ENCODE data around the gene AMZ1.
A peak's percentile ranks its signal among the peaks of the same experiment; 100 is the strongest.
"Not testable (repeated sequence)": the region's sequence is repeated elsewhere in the genome, so short reads cannot be mapped to it uniquely, and the experiment has no call there.

AMZ1 gene

GRCh38 chr7:2729893-2730716 lies 42.1 kb downstream of the AMZ1 start:
- no peak for TF ChIP-seq POLR2A (IDR thresholded peaks at IDR 0.05; ENCODE audit: low read depth, low read length)
- TF ChIP-seq TAF1 (IDR thresholded peaks at IDR 0.05; ENCODE audit: low read depth, low read length) = no peak
- no peak for TF ChIP-seq SPI1 (IDR thresholded peaks at IDR 0.05; ENCODE audit: low read depth, low read length)
- TF ChIP-seq POLR2AphosphoS5 (IDR thresholded peaks at IDR 0.05; ENCODE audit: low read depth, low read length) = no peak
- TF ChIP-seq PAX5 (IDR thresholded peaks at IDR 0.05; ENCODE audit: insufficient read depth, low read length, severe bottlenecking) = no peak
- no peak for TF ChIP-seq POU2F2 (IDR thresholded peaks at IDR 0.05; ENCODE audit: low read depth, low read length)
- DNase-seq (ENCODE audit: insufficient read length, low spot score) = no peak
- no peak for FAIRE-seq

GRCh38 chr7:2730846-2731770 lies 43.1 kb downstream of the AMZ1 start:
- TF ChIP-seq POLR2A (IDR thresholded peaks at IDR 0.05; ENCODE audit: low read depth, low read length) = no peak
- TF ChIP-seq POU2F2 (IDR thresholded peaks at IDR 0.05; ENCODE audit: low read depth, low read length) = no peak
- TF ChIP-seq PAX5 (IDR thresholded peaks at IDR 0.05; ENCODE audit: insufficient read depth, low read length, severe bottlenecking) = no peak
- TF ChIP-seq SPI1 (IDR thresholded peaks at IDR 0.05; ENCODE audit: low read depth, low read length) = no peak
- no peak for TF ChIP-seq POLR2AphosphoS5 (IDR thresholded peaks at IDR 0.05; ENCODE audit: low read depth, low read length)
- no peak for TF ChIP-seq TAF1 (IDR thresholded peaks at IDR 0.05; ENCODE audit: low read depth, low read length)
- no peak for DNase-seq (ENCODE audit: insufficient read length, low spot score)
- FAIRE-seq = no peak

- DNase-seq (ENCODE audit: insufficient read length, low spot score) (no peak), FAIRE-seq (no peak)
- TF ChIP-seq PAX5 (IDR thresholded peaks at IDR 0.05; ENCODE audit: insufficient read depth, low read length, severe bottlenecking) (no peak), POLR2AphosphoS5 (IDR thresholded peaks at IDR 0.05; ENCODE audit: low read depth, low read length) (no peak), SPI1 (IDR thresholded peaks at IDR 0.05; ENCODE audit: low read depth, low read length) (no peak), POU2F2 (IDR thresholded peaks at IDR 0.05; ENCODE audit: low read depth, low read length) (no peak), TAF1 (IDR thresholded peaks at IDR 0.05; ENCODE audit: low read depth, low read length) (no peak), POLR2A (IDR thresholded peaks at IDR 0.05; ENCODE audit: low read depth, low read length) (no peak)
Measured at GRCh38 chr7:2732388-2732787, 44.4 kb downstream of the AMZ1 start.

GRCh38 chr7:2732959-2733584 lies 45.1 kb downstream of the AMZ1 start:
- DNase-seq (ENCODE audit: insufficient read length, low spot score) (no peak), FAIRE-seq (peak; percentile 13)
- TF ChIP-seq SPI1 (IDR thresholded peaks at IDR 0.05; ENCODE audit: low read depth, low read length) (no peak), POLR2A (IDR thresholded peaks at IDR 0.05; ENCODE audit: low read depth, low read length) (no peak), PAX5 (IDR thresholded peaks at IDR 0.05; ENCODE audit: insufficient read depth, low read length, severe bottlenecking) (no peak)

- no peak for TF ChIP-seq POLR2A (IDR thresholded peaks at IDR 0.05; ENCODE audit: low read depth, low read length)
- TF ChIP-seq SPI1 (IDR thresholded peaks at IDR 0.05; ENCODE audit: low read depth, low read length) = no peak
- no peak for TF ChIP-seq POLR2AphosphoS5 (IDR thresholded peaks at IDR 0.05; ENCODE audit: low read depth, low read length)
- no peak for TF ChIP-seq TAF1 (IDR thresholded peaks at IDR 0.05; ENCODE audit: low read depth, low read length)
- no peak for TF ChIP-seq PAX5 (IDR thresholded peaks at IDR 0.05; ENCODE audit: insufficient read depth, low read length, severe bottlenecking)
- TF ChIP-seq POU2F2 (IDR thresholded peaks at IDR 0.05; ENCODE audit: low read depth, low read length) = no peak
- DNase-seq (ENCODE audit: insufficient read length, low spot score) (no peak), FAIRE-seq (no peak)
Measured at GRCh38 chr7:2734084-2734686, 46.2 kb downstream of the AMZ1 start.

- no peak for TF ChIP-seq POU2F2 (IDR thresholded peaks at IDR 0.05; ENCODE audit: low read depth, low read length)
- TF ChIP-seq PAX5 (IDR thresholded peaks at IDR 0.05; ENCODE audit: insufficient read depth, low read length, severe bottlenecking) = no peak
- no peak for TF ChIP-seq POLR2AphosphoS5 (IDR thresholded peaks at IDR 0.05; ENCODE audit: low read depth, low read length)
- no peak for TF ChIP-seq SPI1 (IDR thresholded peaks at IDR 0.05; ENCODE audit: low read depth, low read length)
- no peak for TF ChIP-seq TAF1 (IDR thresholded peaks at IDR 0.05; ENCODE audit: low read depth, low read length)
- no peak for TF ChIP-seq POLR2A (IDR thresholded peaks at IDR 0.05; ENCODE audit: low read depth, low read length)
- DNase-seq (ENCODE audit: insufficient read length, low spot score) = no peak
- no peak for FAIRE-seq
Measured at GRCh38 chr7:2734751-2735571, 47.0 kb downstream of the AMZ1 start.

- FAIRE-seq (no peak), DNase-seq (ENCODE audit: insufficient read length, low spot score) (no peak)
- no peak for TF ChIP-seq POU2F2 (IDR thresholded peaks at IDR 0.05; ENCODE audit: low read depth, low read length)
Measured at GRCh38 chr7:2735744-2736143, 47.7 kb downstream of the AMZ1 start.

- FAIRE-seq = no peak
- DNase-seq (ENCODE audit: insufficient read length, low spot score) = no peak
- TF ChIP-seq POLR2AphosphoS5 (IDR thresholded peaks at IDR 0.05; ENCODE audit: low read depth, low read length) = no peak
- no peak for TF ChIP-seq POLR2A (IDR thresholded peaks at IDR 0.05; ENCODE audit: low read depth, low read length)
- no peak for TF ChIP-seq PAX5 (IDR thresholded peaks at IDR 0.05; ENCODE audit: insufficient read depth, low read length, severe bottlenecking)
- TF ChIP-seq SPI1 (IDR thresholded peaks at IDR 0.05; ENCODE audit: low read depth, low read length) = no peak
- TF ChIP-seq POU2F2 (IDR thresholded peaks at IDR 0.05; ENCODE audit: low read depth, low read length) = no peak
- TF ChIP-seq TAF1 (IDR thresholded peaks at IDR 0.05; ENCODE audit: low read depth, low read length) = no peak
Measured at GRCh38 chr7:2736411-2736914, 48.5 kb downstream of the AMZ1 start.

GRCh38 chr7:2737005-2737743 lies 49.2 kb downstream of the AMZ1 start:
- DNase-seq (ENCODE audit: insufficient read length, low spot score); FAIRE-seq: not testable (repeated sequence)

Data from GM12891 (cell line).